HEK293 (cell line): ENCODE measurements around the gene CPLX3.
A peak's percentile ranks its signal among the peaks of the same experiment; 100 is the strongest.

Source experiments
- CTCF ChIA-PET: fragments of 350-600 bp; formaldehyde crosslinking; extraction: SDS; loops from one replicate; lab custom pipeline; 2021; ENCODE audit warnings: antibody characterized with exemption; lab: Yijun Ruan, JAX
- POLR2A ChIA-PET: fragments of 300-600 bp; formaldehyde crosslinking; extraction: SDS; loops from one replicate; lab custom pipeline; 2020; ENCODE audit warnings: antibody characterized with exemption, inconsistent platforms; lab: Yijun Ruan, JAX
- H3K27ac ChIP-seq: fragments of 200-500 bp; sonication (Bioruptor generic); 2 replicates; pipeline ENCODE4 v1.5.1; 2014; ENCODE audit warnings: low read depth, low read length, control low read depth, inconsistent platforms; ENCODE audit errors: extremely low read depth
- H3K36me3 ChIP-seq, 2 experiments: fragments of 200-500 bp in 1 of 2; sonication (Bioruptor generic) in 1 of 2; 1 replicate in 1 of 2; 2 replicates in 1 of 2; pipeline ENCODE4 v1.5.1; 2014 to 2017; ENCODE audit warnings: inconsistent platforms in 2 of 2, low read length in 2 of 2; ENCODE audit not compliant: control insufficient read depth in 2 of 2, insufficient read depth in 1 of 2
- H3K4me1 ChIP-seq: fragments of 200-500 bp; sonication (Bioruptor generic); 2 replicates; pipeline ENCODE4 v1.5.1; 2014; ENCODE audit warnings: mild to moderate bottlenecking, low read length, inconsistent platforms; ENCODE audit not compliant: control insufficient read depth, insufficient read depth
- H3K4me3 ChIP-seq: 2 replicates; pipeline ENCODE4 v1.5.1; 2011; ENCODE audit warnings: low read depth, mild to moderate bottlenecking, control low read depth, low read length, moderate library complexity
- H3K9me3 ChIP-seq: fragments of 200-500 bp; sonication (Bioruptor generic); 2 replicates; pipeline ENCODE4 v1.5.1; 2014; ENCODE audit warnings: low read depth, low read length, inconsistent platforms; ENCODE audit not compliant: control insufficient read depth, insufficient read depth
- GLIS2 ChIP-seq: fragments of 450-650 bp; formaldehyde crosslinking; IDR thresholded peaks from 2 replicates; pipeline ENCODE4 v1.5.1; 2016; ENCODE audit warnings: missing biosample characterization, missing genetic modification characterization
- IKZF3 ChIP-seq: fragments of 450-650 bp; IDR thresholded peaks from 2 replicates; pipeline ENCODE4 v1.5.0; 2018; ENCODE audit warnings: missing biosample characterization, mild to moderate bottlenecking, missing genetic modification characterization, moderate library complexity
- PRDM10 ChIP-seq: fragments of 450-650 bp; formaldehyde crosslinking; IDR thresholded peaks from 2 replicates; pipeline ENCODE4 v1.5.1; 2016; ENCODE audit warnings: missing biosample characterization, missing genetic modification characterization
- ZBTB17 ChIP-seq: fragments of 450-650 bp; formaldehyde crosslinking; IDR thresholded peaks from 2 replicates; pipeline ENCODE4 v1.5.1; 2016; ENCODE audit warnings: missing biosample characterization, missing genetic modification characterization
- ZFHX2 ChIP-seq: fragments of 450-650 bp; formaldehyde crosslinking; conservative IDR thresholded peaks from 2 replicates; pipeline ENCODE4 v1.5.1; 2016; ENCODE audit warnings: missing biosample characterization, missing genetic modification characterization
- ZIC2 ChIP-seq: fragments of 450-650 bp; formaldehyde crosslinking; IDR thresholded peaks from 2 replicates; pipeline ENCODE4 v1.5.1; 2016; ENCODE audit warnings: missing biosample characterization, missing genetic modification characterization
- ZNF114 ChIP-seq: fragments of 450-650 bp; formaldehyde crosslinking; IDR thresholded peaks from 2 replicates; pipeline ENCODE4 v1.5.0; 2017; ENCODE audit warnings: missing biosample characterization, missing genetic modification characterization
- ZNF121 ChIP-seq: fragments of 450-650 bp; formaldehyde crosslinking; IDR thresholded peaks from 2 replicates; pipeline ENCODE4 v1.5.1; 2016; ENCODE audit warnings: missing biosample characterization, missing genetic modification characterization
- ZNF146 ChIP-seq: fragments of 450-650 bp; formaldehyde crosslinking; IDR thresholded peaks from 2 replicates; pipeline ENCODE4 v1.5.1; 2016; ENCODE audit warnings: missing biosample characterization, missing genetic modification characterization
- ZNF19 ChIP-seq: fragments of 450-650 bp; formaldehyde crosslinking; IDR thresholded peaks from 2 replicates; pipeline ENCODE4; 2016; ENCODE audit warnings: missing biosample characterization, missing genetic modification characterization, low read depth
- ZNF221 ChIP-seq: fragments of 450-650 bp; formaldehyde crosslinking; IDR thresholded peaks from 2 replicates; pipeline ENCODE4 v1.5.1; 2017; ENCODE audit warnings: missing biosample characterization, missing genetic modification characterization, borderline replicate concordance
- ZNF341 ChIP-seq: fragments of 450-650 bp; formaldehyde crosslinking; IDR thresholded peaks from 2 replicates; pipeline ENCODE4; 2016; ENCODE audit warnings: low read depth, missing biosample characterization, missing genetic modification characterization
- ZNF350 ChIP-seq: fragments of 450-650 bp; formaldehyde crosslinking; IDR thresholded peaks from 2 replicates; pipeline ENCODE4 v1.5.0; 2017; ENCODE audit warnings: missing biosample characterization, mild to moderate bottlenecking, missing genetic modification characterization
- ZNF37A ChIP-seq: fragments of 450-650 bp; IDR thresholded peaks from 2 replicates; pipeline ENCODE4 v1.5.1; 2018; ENCODE audit warnings: missing biosample characterization, missing genetic modification characterization
- ZNF423 ChIP-seq: fragments of 450-650 bp; formaldehyde crosslinking; IDR thresholded peaks from 2 replicates; pipeline ENCODE4 v1.5.1; 2016; ENCODE audit warnings: missing biosample characterization, missing genetic modification characterization
- ZNF426 ChIP-seq: fragments of 450-650 bp; formaldehyde crosslinking; IDR thresholded peaks from 2 replicates; pipeline ENCODE4 v1.5.1; 2017; ENCODE audit warnings: missing biosample characterization, missing genetic modification characterization, mild to moderate bottlenecking, inconsistent platforms, moderate library complexity
- ZNF48 ChIP-seq: fragments of 450-650 bp; formaldehyde crosslinking; IDR thresholded peaks from 2 replicates; pipeline ENCODE4 v1.5.1; 2016; ENCODE audit warnings: missing biosample characterization, missing genetic modification characterization
- ZNF513 ChIP-seq: fragments of 450-650 bp; IDR thresholded peaks from 2 replicates; pipeline ENCODE4 v1.5.1; 2018; ENCODE audit warnings: missing biosample characterization, missing genetic modification characterization
- ZNF600 ChIP-seq: fragments of 450-650 bp; formaldehyde crosslinking; IDR thresholded peaks from 2 replicates; pipeline ENCODE4 v1.5.1; 2016; ENCODE audit warnings: missing biosample characterization, missing genetic modification characterization
- ZNF629 ChIP-seq: fragments of 450-650 bp; formaldehyde crosslinking; IDR thresholded peaks from 2 replicates; pipeline ENCODE4 v1.5.1; 2017; ENCODE audit warnings: missing biosample characterization, missing genetic modification characterization
- ZNF658 ChIP-seq: fragments of 450-650 bp; formaldehyde crosslinking; IDR thresholded peaks from 2 replicates; pipeline ENCODE4; 2016; ENCODE audit warnings: missing biosample characterization, missing genetic modification characterization
- ZNF791 ChIP-seq: fragments of 450-650 bp; formaldehyde crosslinking; IDR thresholded peaks from 2 replicates; pipeline ENCODE4 v1.5.1; 2016; ENCODE audit warnings: missing biosample characterization, missing genetic modification characterization
- ZSCAN18 ChIP-seq: fragments of 450-650 bp; formaldehyde crosslinking; IDR thresholded peaks from 2 replicates; pipeline ENCODE4 v1.5.1; 2016; ENCODE audit warnings: missing biosample characterization, missing genetic modification characterization
- ZSCAN30 ChIP-seq: fragments of 450-650 bp; IDR thresholded peaks from 2 replicates; pipeline ENCODE4 v1.5.1; 2018; ENCODE audit warnings: missing biosample characterization, mild to moderate bottlenecking, missing genetic modification characterization, moderate library complexity

The CPLX3 gene

GRCh38 chr15:74854453-74855022 lies 28.1 kb downstream of the CPLX3 start (continued):
- TF ChIP-seq ZSCAN30 (tag by site-specific recombination) (no peak), ZNF513 (tag by site-specific recombination) (no peak), ZNF37A (tag by site-specific recombination) (no peak), ZNF146 (tag by site-specific recombination) (no peak), ZNF423 (tag by site-specific recombination) (no peak), ZNF791 (no peak), IKZF3 (tag by site-specific recombination) (no peak), GLIS2 (tag by site-specific recombination) (no peak), ZNF658 (tag by site-specific recombination) (no peak)

- Histone ChIP-seq H3K4me3 (no peak overlapping the region), H3K36me3 (peaks cover 4 to 38% of the 10 kb centered on the region in 2 experiments), H3K9me3 (no peaks in the 10 kb centered on the region), H3K4me1 (peaks cover 14% of the 10 kb centered on the region), H3K27ac (no peak overlapping the region)
- ChIA-PET POLR2A (interaction anchor here (0.7 to 2.1 kb wide), 2 partner anchors 51 to 192 kb away, joined by 5 to 10 read pairs; partner anchors contain the start of gene FAM219B), CTCF (interaction anchor here (0.6 to 2.4 kb wide), 4 partner anchors 8 to 368 kb away, joined by 3 to 10 read pairs (median 4); no protein-coding TSS in a partner anchor)
- TF ChIP-seq ZIC2 (tag by site-specific recombination): peak; percentile 76
- no peak for TF ChIP-seq ZNF426 (tag by site-specific recombination)
- TF ChIP-seq ZNF48: no peak
- TF ChIP-seq ZNF221: no peak
- TF ChIP-seq ZNF341 (tag by site-specific recombination): peak; percentile 85
- no peak for TF ChIP-seq ZNF350 (tag by site-specific recombination)
- TF ChIP-seq ZFHX2 (tag by site-specific recombination): no peak
Measured at GRCh38 chr15:74855857-74856256, 29.4 kb downstream of the CPLX3 start.

GRCh38 chr15:74856537-74856936 lies 30.1 kb downstream of the CPLX3 start:
- no peak for TF ChIP-seq ZNF19 (tag by site-specific recombination)
- TF ChIP-seq ZNF121 (tag by site-specific recombination): peak; percentile 98
- peaks cover 4 to 31% of the 10 kb centered on the region in 2 experiments for H3K36me3 ChIP-seq
- no peak overlapping the region for H3K27ac ChIP-seq
- H3K4me3 ChIP-seq: no peak overlapping the region
- peaks cover 14% of the 10 kb centered on the region for H3K4me1 ChIP-seq
- CTCF ChIA-PET: interaction anchor here (0.6 to 2.4 kb wide), 6 partner anchors 12 to 1178 kb away, joined by 3 to 10 read pairs (median 4); no protein-coding TSS in a partner anchor
- H3K9me3 ChIP-seq: no peaks in the 10 kb centered on the region
- POLR2A ChIA-PET: interaction anchor here (0.7 to 2.1 kb wide), 4 partner anchors 38 to 192 kb away, joined by 3 to 10 read pairs (median 4); partner anchors contain the start of genes FAM219B and RPP25

- Histone ChIP-seq H3K4me3 (no peak overlapping the region), H3K27ac (peak overlapping the region; percentile 42), H3K36me3 (peaks cover 4 to 25% of the 10 kb centered on the region in 2 experiments), H3K9me3 (no peaks in the 10 kb centered on the region), H3K4me1 (peaks cover 14% of the 10 kb centered on the region)
- ChIA-PET CTCF (interaction anchor here (0.6 to 2.4 kb wide), 7 partner anchors 10 to 1179 kb away, joined by 3 to 10 read pairs (median 4); no protein-coding TSS in a partner anchor), POLR2A (interaction anchor here (0.7 to 0.8 kb wide), 2 partner anchors 37 to 100 kb away, joined by 3 to 4 read pairs; partner anchors contain the start of gene RPP25)
- TF ChIP-seq PRDM10 (tag by site-specific recombination) (peak; percentile 53), ZNF629 (tag by site-specific recombination) (0 out of 2 replicates have a peak, but pooled peaks have one; percentile 10), ZNF221 (no peak), ZNF600 (peak; percentile 56; the same call in 1 of the 2 replicates), ZBTB17 (tag by site-specific recombination) (peak; percentile 54), ZSCAN18 (no peak), ZNF114 (no peak)
Measured at GRCh38 chr15:74857082-74857655, 30.7 kb downstream of the CPLX3 start.
